Measurements from ENCODE around the gene GLYR1. TPM values are rescaled to one million over a fixed set of nuclear protein-coding genes. Genes with fewer than 3 reads are reported as not detected.
A peak's percentile ranks its signal among the peaks of the same experiment; 100 is the strongest.

The GLYR1 gene
- total and polyA plus RNA-seq, 7 experiments from 2014 or later, result 32.0 to 122 (median 107) TPM

GRCh38 chr16:4870138-4870671 is 23.1 kb upstream of the GLYR1 start:
- Mint-ChIP-seq H3K27ac (peak overlapping the region in 1 of 9 donors; percentile 29), H3K4me1 (peaks cover 6 to 28% (median 9%) of the 10 kb centered on the region in 7 donors)
- CTCF ChIA-PET, result no interaction called here

GRCh38 chr16:4869147-4869805 is 22.2 kb upstream of the GLYR1 start:
- CTCF ChIA-PET, result interaction anchor here (1.0 kb wide), 1 partner anchor 87 kb away, joined by 3 read pairs; no protein-coding TSS in a partner anchor
- POLR2A ChIA-PET, result no interaction called here
- Histone ChIP-seq H3K36me3 (ENCODE audit: control insufficient read depth in 2 of 3, insufficient read depth in 3 of 3, low read length in 3 of 3) (peaks cover 7 to 58% (median 25%) of the 10 kb centered on the region in 3 experiments), H3K27me3 (ENCODE audit: control insufficient read depth in 2 of 2, insufficient read depth in 2 of 2, low read length in 2 of 2) (no peaks in the 10 kb centered on the region), H3K9me3 (ENCODE audit: control insufficient read depth in 2 of 3, low read length in 3 of 3) (no peaks in the 10 kb centered on the region), H3K4me1 (ENCODE audit: control insufficient read depth in 2 of 2, insufficient read depth in 2 of 2, low read length in 2 of 2) (no peaks in the 10 kb centered on the region), H3K4me3 (ENCODE audit: low read length) (no peak overlapping the region), H3K27ac (ENCODE audit: low read depth, low read length) (no peak overlapping the region)
- Mint-ChIP-seq H3K27ac (peak overlapping the region in 1 of 9 donors; percentile 20), H3K36me3 (peaks cover 10 to 46% (median 20%) of the 10 kb centered on the region in 5 donors), H3K27me3 (no peaks in the 10 kb centered on the region), H3K4me3 (no peak overlapping the region), H3K9me3 (no peaks in the 10 kb centered on the region), H3K4me1 (peaks cover 6 to 30% (median 16%) of the 10 kb centered on the region in 7 donors)
- intact Hi-C loops (cut with micrococcal nuclease), result no loop called here
- ATAC-seq, result no peak
- no peak for DNase-seq

More at GRCh38 chr16:4870138-4870671, 23.1 kb upstream of the GLYR1 start:
- Histone ChIP-seq H3K4me1 (ENCODE audit: control insufficient read depth in 2 of 2, insufficient read depth in 2 of 2, low read length in 2 of 2) (no peaks in the 10 kb centered on the region), H3K9me3 (ENCODE audit: control insufficient read depth in 2 of 3, low read length in 3 of 3) (no peaks in the 10 kb centered on the region), H3K27me3 (ENCODE audit: control insufficient read depth in 2 of 2, insufficient read depth in 2 of 2, low read length in 2 of 2) (no peaks in the 10 kb centered on the region), H3K4me3 (ENCODE audit: low read length) (no peak overlapping the region), H3K36me3 (ENCODE audit: control insufficient read depth in 2 of 3, insufficient read depth in 3 of 3, low read length in 3 of 3) (peaks cover 11 to 67% (median 25%) of the 10 kb centered on the region in 3 experiments), H3K27ac (ENCODE audit: low read depth, low read length) (no peak overlapping the region)
- intact Hi-C loops (cut with micrococcal nuclease), result no loop called here
- no peak for DNase-seq
- H3K27me3 Mint-ChIP-seq, result no peaks in the 10 kb centered on the region
- no peaks in the 10 kb centered on the region for H3K9me3 Mint-ChIP-seq
- H3K36me3 Mint-ChIP-seq, result peaks cover 16 to 53% (median 26%) of the 10 kb centered on the region in 5 donors
- POLR2A ChIA-PET, result no interaction called here
- ATAC-seq, result no peak
- H3K4me3 Mint-ChIP-seq, result no peak overlapping the region

GRCh38 chr16:4868535-4868934 is 21.4 kb upstream of the GLYR1 start:
- H3K9me3 ChIP-seq (ENCODE audit: control insufficient read depth in 2 of 3, low read length in 3 of 3), result no peaks in the 10 kb centered on the region
- H3K4me1 ChIP-seq (ENCODE audit: control insufficient read depth in 2 of 2, insufficient read depth in 2 of 2, low read length in 2 of 2), result no peaks in the 10 kb centered on the region
- H3K4me3 Mint-ChIP-seq, result no peak overlapping the region
- CTCF ChIA-PET, result no interaction called here
- peaks cover 7 to 51% (median 25%) of the 10 kb centered on the region in 3 experiments for H3K36me3 ChIP-seq (ENCODE audit: control insufficient read depth in 2 of 3, insufficient read depth in 3 of 3, low read length in 3 of 3)
- peaks cover 6 to 37% (median 20%) of the 10 kb centered on the region in 7 donors for H3K4me1 Mint-ChIP-seq
- H3K4me3 ChIP-seq (ENCODE audit: low read length), result no peak overlapping the region
- DNase-seq (no peak), ATAC-seq (no peak)
- peak overlapping the region in 1 of 9 donors; percentile 76 for H3K27ac Mint-ChIP-seq
- H3K9me3 Mint-ChIP-seq, result no peaks in the 10 kb centered on the region
- peaks cover 10 to 47% (median 20%) of the 10 kb centered on the region in 5 donors for H3K36me3 Mint-ChIP-seq
- POLR2A ChIA-PET, result no interaction called here
- no peaks in the 10 kb centered on the region for H3K27me3 Mint-ChIP-seq
- no peaks in the 10 kb centered on the region for H3K27me3 ChIP-seq (ENCODE audit: control insufficient read depth in 2 of 2, insufficient read depth in 2 of 2, low read length in 2 of 2)
- intact Hi-C loops (cut with micrococcal nuclease), result no loop called here
- H3K27ac ChIP-seq (ENCODE audit: low read depth, low read length), result no peak overlapping the region

GRCh38 chr16:4868026-4868425 is 20.9 kb upstream of the GLYR1 start:
- ATAC-seq, result no peak
- no peaks in the 10 kb centered on the region for H3K9me3 Mint-ChIP-seq
- no peaks in the 10 kb centered on the region for H3K27me3 Mint-ChIP-seq
- H3K27ac Mint-ChIP-seq, result no peak overlapping the region
- POLR2A ChIA-PET, result interaction anchor here (1.4 kb wide), 1 partner anchor 520 kb away, joined by 4 read pairs; no protein-coding TSS in a partner anchor
- H3K4me1 Mint-ChIP-seq, result peaks cover 6 to 38% (median 23%) of the 10 kb centered on the region in 7 donors
- peaks cover 10 to 43% (median 19%) of the 10 kb centered on the region in 5 donors for H3K36me3 Mint-ChIP-seq
- intact Hi-C loops (cut with micrococcal nuclease), result no loop called here
- CTCF ChIA-PET, result no interaction called here
- H3K4me3 ChIP-seq (ENCODE audit: low read length), result no peak overlapping the region
- H3K4me1 ChIP-seq (ENCODE audit: control insufficient read depth in 2 of 2, insufficient read depth in 2 of 2, low read length in 2 of 2), result no peaks in the 10 kb centered on the region
- H3K36me3 ChIP-seq (ENCODE audit: control insufficient read depth in 2 of 3, insufficient read depth in 3 of 3, low read length in 3 of 3), result peaks cover 7 to 46% (median 25%) of the 10 kb centered on the region in 3 experiments
- no peak for DNase-seq
- H3K9me3 ChIP-seq (ENCODE audit: control insufficient read depth in 2 of 3, low read length in 3 of 3), result no peaks in the 10 kb centered on the region
- H3K4me3 Mint-ChIP-seq, result no peak overlapping the region
- H3K27me3 ChIP-seq (ENCODE audit: control insufficient read depth in 2 of 2, insufficient read depth in 2 of 2, low read length in 2 of 2), result no peaks in the 10 kb centered on the region
- no peak overlapping the region for H3K27ac ChIP-seq (ENCODE audit: low read depth, low read length)

GRCh38 chr16:4866586-4866985 is 19.5 kb upstream of the GLYR1 start:
- POLR2A ChIA-PET, result no interaction called here
- ATAC-seq, result no peak
- H3K27ac ChIP-seq (ENCODE audit: low read depth, low read length), result no peak overlapping the region
- intact Hi-C loops (cut with micrococcal nuclease), result no loop called here
- H3K4me1 ChIP-seq (ENCODE audit: control insufficient read depth in 2 of 2, insufficient read depth in 2 of 2, low read length in 2 of 2), result no peaks in the 10 kb centered on the region
- H3K27me3 ChIP-seq (ENCODE audit: control insufficient read depth in 2 of 2, insufficient read depth in 2 of 2, low read length in 2 of 2), result no peaks in the 10 kb centered on the region
- Mint-ChIP-seq H3K36me3 (peaks cover 10 to 35% (median 14%) of the 10 kb centered on the region in 5 donors), H3K27me3 (no peaks in the 10 kb centered on the region), H3K27ac (peak overlapping the region in 3 of 9 donors; percentile 14 to 50 (median 35)), H3K9me3 (no peaks in the 10 kb centered on the region), H3K4me3 (no peak overlapping the region), H3K4me1 (peaks cover 9 to 38% (median 28%) of the 10 kb centered on the region in 7 donors)
- DNase-seq, result no peak
- no peak overlapping the region for H3K4me3 ChIP-seq (ENCODE audit: low read length)
- no peaks in the 10 kb centered on the region for H3K9me3 ChIP-seq (ENCODE audit: control insufficient read depth in 2 of 3, low read length in 3 of 3)
- CTCF ChIA-PET, result no interaction called here
- peaks cover 7 to 45% (median 32%) of the 10 kb centered on the region in 3 experiments for H3K36me3 ChIP-seq (ENCODE audit: control insufficient read depth in 2 of 3, insufficient read depth in 3 of 3, low read length in 3 of 3)

GRCh38 chr16:4865231-4865860 is 18.3 kb upstream of the GLYR1 start:
- H3K27ac ChIP-seq (ENCODE audit: low read depth, low read length), result no peak overlapping the region
- no peak overlapping the region for H3K4me3 Mint-ChIP-seq
- ATAC-seq (no peak), DNase-seq (no peak)
- ChIA-PET CTCF (no interaction called here), POLR2A (no interaction called here)
- H3K27me3 ChIP-seq (ENCODE audit: control insufficient read depth in 2 of 2, insufficient read depth in 2 of 2, low read length in 2 of 2), result no peaks in the 10 kb centered on the region
- H3K4me1 Mint-ChIP-seq, result peaks cover 8 to 38% (median 27%) of the 10 kb centered on the region in 7 donors
- no peaks in the 10 kb centered on the region for H3K4me1 ChIP-seq (ENCODE audit: control insufficient read depth in 2 of 2, insufficient read depth in 2 of 2, low read length in 2 of 2)
- H3K36me3 Mint-ChIP-seq, result peaks cover 12 to 37% (median 13%) of the 10 kb centered on the region in 5 donors
- H3K9me3 Mint-ChIP-seq, result no peaks in the 10 kb centered on the region
- H3K9me3 ChIP-seq (ENCODE audit: control insufficient read depth in 2 of 3, low read length in 3 of 3), result no peaks in the 10 kb centered on the region
- intact Hi-C loops (cut with micrococcal nuclease), result no loop called here
- H3K4me3 ChIP-seq (ENCODE audit: low read length), result no peak overlapping the region
- H3K27ac Mint-ChIP-seq, result no peak overlapping the region
- H3K27me3 Mint-ChIP-seq, result no peaks in the 10 kb centered on the region
- peaks cover 10 to 48% (median 31%) of the 10 kb centered on the region in 3 experiments for H3K36me3 ChIP-seq (ENCODE audit: control insufficient read depth in 2 of 3, insufficient read depth in 3 of 3, low read length in 3 of 3)

Measured in naive thymus-derived CD4-positive, alpha-beta T cell (primary cell).